GM12865 (cell line): ENCODE measurements around the gene MGAM2.
A peak's percentile ranks its signal among the peaks of the same experiment; 100 is the strongest.

Experiments
- DNase-seq: peaks from one replicate; pipeline ENCODE4 v3.0.0; 2010; ENCODE audit warnings: low read depth
- H3K4me3 ChIP-seq: 2 replicates; pipeline ENCODE4 v1.5.1; 2011; ENCODE audit warnings: mild to moderate bottlenecking, low read depth, low read length, control low read depth
- TF ChIP-seq, protein P1 (sequence below): IDR thresholded peaks from 2 replicates; pipeline ENCODE4 v1.5.1; 2011; ENCODE audit warnings: low read length, control low read depth, low read depth, inconsistent platforms; ENCODE audit not compliant: insufficient read depth; ENCODE audit errors: missing control alignments

Gene MGAM2

DNA sequence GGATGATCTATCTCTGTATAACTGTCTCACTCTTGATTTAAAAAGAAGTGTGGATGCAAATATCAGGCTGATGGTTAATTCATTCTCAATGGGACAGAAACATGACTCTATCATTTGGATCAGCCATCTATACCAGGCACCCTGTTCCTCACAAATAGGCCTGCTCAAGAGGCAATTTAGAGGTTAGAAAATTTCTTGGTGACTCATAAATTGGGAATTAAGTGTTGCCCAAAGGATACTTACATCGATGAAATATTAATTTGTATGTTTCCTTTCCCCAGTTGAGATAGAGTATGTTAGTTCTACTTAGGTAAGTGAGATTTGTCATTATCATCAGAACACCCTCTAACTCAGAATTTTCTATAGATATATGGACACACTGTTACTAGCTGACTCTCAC is 88.7 kb downstream of the MGAM2 start:
- TF ChIP-seq, protein P1, sequence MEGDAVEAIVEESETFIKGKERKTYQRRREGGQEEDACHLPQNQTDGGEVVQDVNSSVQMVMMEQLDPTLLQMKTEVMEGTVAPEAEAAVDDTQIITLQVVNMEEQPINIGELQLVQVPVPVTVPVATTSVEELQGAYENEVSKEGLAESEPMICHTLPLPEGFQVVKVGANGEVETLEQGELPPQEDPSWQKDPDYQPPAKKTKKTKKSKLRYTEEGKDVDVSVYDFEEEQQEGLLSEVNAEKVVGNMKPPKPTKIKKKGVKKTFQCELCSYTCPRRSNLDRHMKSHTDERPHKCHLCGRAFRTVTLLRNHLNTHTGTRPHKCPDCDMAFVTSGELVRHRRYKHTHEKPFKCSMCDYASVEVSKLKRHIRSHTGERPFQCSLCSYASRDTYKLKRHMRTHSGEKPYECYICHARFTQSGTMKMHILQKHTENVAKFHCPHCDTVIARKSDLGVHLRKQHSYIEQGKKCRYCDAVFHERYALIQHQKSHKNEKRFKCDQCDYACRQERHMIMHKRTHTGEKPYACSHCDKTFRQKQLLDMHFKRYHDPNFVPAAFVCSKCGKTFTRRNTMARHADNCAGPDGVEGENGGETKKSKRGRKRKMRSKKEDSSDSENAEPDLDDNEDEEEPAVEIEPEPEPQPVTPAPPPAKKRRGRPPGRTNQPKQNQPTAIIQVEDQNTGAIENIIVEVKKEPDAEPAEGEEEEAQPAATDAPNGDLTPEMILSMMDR = no peak
- H3K4me3 ChIP-seq = no peak overlapping the region
- no peak for DNase-seq

DNA sequence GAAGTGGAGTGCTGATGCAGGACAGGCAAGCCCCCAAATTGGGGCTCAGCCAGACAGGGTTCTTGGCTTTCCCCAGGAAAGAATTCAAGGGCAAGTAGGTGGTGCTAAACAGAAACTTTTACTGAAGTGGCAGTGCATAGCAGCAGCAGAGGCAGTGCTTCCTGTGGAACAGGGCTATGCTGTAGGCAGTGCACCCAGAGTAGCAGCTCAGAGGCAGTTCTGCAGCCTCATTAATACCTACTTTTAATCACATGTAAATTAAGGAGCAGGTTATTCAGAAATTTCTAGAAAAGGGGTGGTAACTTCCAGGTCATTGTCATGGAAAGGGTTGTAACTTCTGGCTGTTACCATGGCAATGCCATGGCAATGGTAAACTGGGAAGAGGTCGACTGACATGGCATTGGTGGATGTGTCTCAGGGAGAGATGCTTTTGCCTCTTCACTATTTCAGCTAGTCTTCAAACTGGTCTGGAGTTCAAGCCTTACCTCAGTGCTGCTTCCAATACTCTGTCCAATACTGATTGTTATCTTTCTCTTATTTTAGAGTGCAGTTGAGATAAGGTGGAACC is 117.1 kb downstream of the MGAM2 start:
- no peak for DNase-seq
- TF ChIP-seq, protein P1 = no peak

GRCh38 chr7:142231716-142232115 is 120.2 kb downstream of the MGAM2 start:
- TF ChIP-seq, protein P1 = peak; percentile 3
- DNase-seq = peak; percentile 12
- no peak overlapping the region for H3K4me3 ChIP-seq

More for the DNA sequence above, 117.1 kb downstream of the MGAM2 start:
- no peak overlapping the region for H3K4me3 ChIP-seq

GRCh38 chr7:142240546-142240945 is 129.0 kb downstream of the MGAM2 start:
- TF ChIP-seq, protein P1 = no peak
- no peak for DNase-seq
- H3K4me3 ChIP-seq = no peak overlapping the region

- no peak for DNase-seq
- TF ChIP-seq, protein P1 = no peak
- no peak overlapping the region for H3K4me3 ChIP-seq
These were observed 132.3 kb downstream of the MGAM2 start for GRCh38 chr7:142243823-142244222.

- TF ChIP-seq, protein P1 = no peak
- no peak for DNase-seq
- H3K4me3 ChIP-seq = no peak overlapping the region
These were observed 136.9 kb downstream of the MGAM2 start for GRCh38 chr7:142248166-142249160.
